GM23338 (cell line): ENCODE measurements around the gene EPAS1. TPM values are rescaled to one million over a fixed set of nuclear protein-coding genes. Genes with fewer than 3 reads are reported as not detected.

ENCODE experiments used
- ATAC-seq: fragments of 200-7000 bp; cut with Tn5 transposase; 3 replicates; pipeline ENCODE4 v1.9.1; 2020
- DNase-seq: peaks from one replicate; pipeline ENCODE4 v3.0.0-alpha.2; 2015; ENCODE audit warnings: low spot score
- H2AFZ ChIP-seq: fragments of 200-600 bp; sonication (generic); 2 replicates; pipeline ENCODE4 v1.8.0; 2016; ENCODE audit warnings: antibody characterized with exemption, mild to moderate bottlenecking, moderate library complexity
- H3F3A ChIP-seq: fragments of 200-600 bp; sonication (generic); replicated peaks from 2 replicates; pipeline ENCODE4 v1.8.0; 2017; ENCODE audit warnings: antibody characterized with exemption, mixed run types, low read depth
- H3K27ac ChIP-seq: fragments of 200-600 bp; sonication (generic); 2 replicates; pipeline ENCODE4 v1.6.1; 2016; ENCODE audit warnings: low read depth
- H3K27me3 ChIP-seq: fragments of 200-600 bp; sonication (generic); 2 replicates; pipeline ENCODE4 v1.8.0; 2016; ENCODE audit warnings: mild to moderate bottlenecking, mixed run types, moderate library complexity; ENCODE audit not compliant: insufficient read depth
- H3K36me3 ChIP-seq: fragments of 200-600 bp; sonication (generic); 2 replicates; pipeline ENCODE4 v1.8.0; 2016; ENCODE audit warnings: mild to moderate bottlenecking; ENCODE audit not compliant: insufficient read depth
- H3K4me1 ChIP-seq: fragments of 200-600 bp; sonication (generic); 2 replicates; pipeline ENCODE4 v1.8.0; 2016; ENCODE audit warnings: mild to moderate bottlenecking, moderate library complexity; ENCODE audit not compliant: insufficient read depth
- H3K4me2 ChIP-seq: fragments of 200-600 bp; sonication (generic); 2 replicates; pipeline ENCODE4 v1.7.1; 2017; ENCODE audit warnings: mixed run types
- H3K4me3 ChIP-seq: fragments of 200-600 bp; sonication (generic); 2 replicates; pipeline ENCODE4 v1.6.1; 2016; ENCODE audit warnings: mixed run types
- H3K79me2 ChIP-seq: fragments of 200-600 bp; sonication (generic); replicated peaks from 2 replicates; pipeline ENCODE4 v1.8.0; 2017; ENCODE audit warnings: mild to moderate bottlenecking; ENCODE audit not compliant: insufficient read depth
- H3K9me2 ChIP-seq: fragments of 200-600 bp; sonication (generic); 2 replicates; pipeline ENCODE4 v1.8.0; 2017; ENCODE audit not compliant: insufficient read depth
- H4K20me1 ChIP-seq: fragments of 200-600 bp; sonication (generic); replicated peaks from 2 replicates; pipeline ENCODE4 v1.8.0; 2017; ENCODE audit warnings: mild to moderate bottlenecking; ENCODE audit not compliant: insufficient read depth
- H3K27ac Mint-ChIP-seq: 2 replicates; pipeline ENCODE4 v1.8.0; 2020; ENCODE audit warnings: inconsistent platforms, mild to moderate bottlenecking, moderate library complexity, mixed read lengths
- H3K27me3 Mint-ChIP-seq: 3 replicates; pipeline ENCODE4 v1.8.0; 2022; ENCODE audit warnings: low read depth, mild to moderate bottlenecking, moderate library complexity, mixed read lengths, inconsistent platforms; ENCODE audit not compliant: insufficient read depth, poor library complexity
- H3K36me3 Mint-ChIP-seq: 3 replicates; pipeline ENCODE4 v1.8.0; 2021; ENCODE audit warnings: low read depth, mild to moderate bottlenecking, inconsistent platforms, moderate library complexity, mixed read lengths
- H3K4me1 Mint-ChIP-seq: 3 replicates; pipeline ENCODE4 v1.8.0; 2020; ENCODE audit warnings: mild to moderate bottlenecking, inconsistent platforms, mixed read lengths
- H3K4me3 Mint-ChIP-seq: 3 replicates; pipeline ENCODE4 v1.8.0; 2021; ENCODE audit warnings: moderate library complexity, mild to moderate bottlenecking, inconsistent platforms, mixed read lengths
- H3K9me3 Mint-ChIP-seq: 3 replicates; pipeline ENCODE4 v1.8.0; 2020; ENCODE audit warnings: moderate library complexity, mild to moderate bottlenecking, inconsistent platforms, mixed read lengths
- CREB1 ChIP-seq: fragments of 250-450 bp; sonication (Bioruptor Pico); IDR thresholded peaks from 2 replicates; pipeline ENCODE4 v1.5.0; 2020; ENCODE audit warnings: low read depth, mild to moderate bottlenecking, moderate library complexity
- EZH2 ChIP-seq: fragments of 200-600 bp; sonication (generic); IDR thresholded peaks from one replicate; pipeline ENCODE4 v1.8.0; 2017; ENCODE audit warnings: antibody characterized with exemption, mild to moderate bottlenecking, low read depth; ENCODE audit not compliant: unreplicated experiment
- EZH2phosphoT487 ChIP-seq: fragments of 200-600 bp; sonication (generic); IDR thresholded peaks from one replicate; pipeline ENCODE4 v1.8.1; 2018; ENCODE audit warnings: antibody characterized with exemption; ENCODE audit not compliant: unreplicated experiment
- JUNB ChIP-seq: IDR thresholded peaks from one replicate; pipeline ENCODE4 v1.6.1; 2016; ENCODE audit warnings: antibody characterized with exemption; ENCODE audit not compliant: unreplicated experiment
- NANOG ChIP-seq: IDR thresholded peaks from 2 replicates; pipeline ENCODE4 v1.6.1; 2016; ENCODE audit warnings: antibody characterized with exemption, borderline replicate concordance
- POLR2AphosphoS5 ChIP-seq: IDR thresholded peaks from 2 replicates; pipeline ENCODE4 v1.6.1; 2016; ENCODE audit warnings: antibody characterized with exemption, low read depth
- STAT1 ChIP-seq: IDR thresholded peaks from one replicate; pipeline ENCODE4 v1.6.1; 2016; ENCODE audit warnings: antibody characterized with exemption; ENCODE audit not compliant: unreplicated experiment
- ZNF114 ChIP-seq: fragments of 250-450 bp; sonication (Bioruptor Pico); IDR thresholded peaks from 2 replicates; pipeline ENCODE4 v1.5.0; 2020; ENCODE audit warnings: mild to moderate bottlenecking, moderate library complexity
- ZNF331 ChIP-seq: fragments of 250-450 bp; sonication (Bioruptor Pico); IDR thresholded peaks from 2 replicates; pipeline ENCODE4 v1.5.0; 2020; ENCODE audit warnings: low read depth, mild to moderate bottlenecking, moderate library complexity
- polyA plus RNA-seq: library from polyadenylated mRNA; unstranded; fragments of >200 nt; fragmentation: Nextera tagmentation; extraction: Ambion mirVana; gene quantifications from 2 replicates; pipeline ENCODE4 v1.2.1, GENCODE V29; 2016
- total RNA-seq: library from RNA; depleted of rRNA; stranded (reverse); fragments of >200 nt; shearing (Covaris generic); gene quantifications from 2 replicates; pipeline ENCODE4 v1.2.3, GENCODE V29; 2014
- TF ChIP-seq, protein P1 (sequence below): IDR thresholded peaks from one replicate; pipeline ENCODE4 v1.6.1; 2018; ENCODE audit warnings: antibody characterized with exemption; ENCODE audit not compliant: unreplicated experiment
- TF ChIP-seq, protein P2 (sequence below): fragments of 250-450 bp; sonication (Bioruptor Pico); IDR thresholded peaks from 2 replicates; pipeline ENCODE4 v1.5.0; 2020; ENCODE audit warnings: mild to moderate bottlenecking, moderate library complexity
- TF ChIP-seq, protein P3 (sequence below): IDR thresholded peaks from 2 replicates; pipeline ENCODE4 v1.6.1; 2016; ENCODE audit warnings: antibody characterized with exemption
- TF ChIP-seq, protein P4 (sequence below), 2 experiments: fragments of 200-600 bp in 1 of 2; sonication (generic) in 1 of 2; conservative IDR thresholded peaks; 2 replicates each; pipeline versions ENCODE4 v1.5.1 to v1.6.1; 2016 to 2017; ENCODE audit warnings: antibody characterized with exemption in 2 of 2, low read depth in 2 of 2, mild to moderate bottlenecking in 2 of 2, moderate library complexity in 1 of 2

EPAS1 gene
- total and polyA plus RNA-seq, 2 experiments from 2014 or later = 0.68 to 5.4 TPM

- Histone ChIP-seq H4K20me1 (no peaks in the 10 kb centered on the region), H3K4me1 (no peaks in the 10 kb centered on the region), H3K4me2 (no peak overlapping the region), H3K9me2 (no peaks in the 10 kb centered on the region), H3K27ac (no peak overlapping the region), H3F3A (no peaks in the 10 kb centered on the region), H3K27me3 (no peaks in the 10 kb centered on the region), H2AFZ (no peak overlapping the region), H3K36me3 (peaks cover 5% of the 10 kb centered on the region; the same call in 1 of the 2 replicates), H3K4me3 (no peak overlapping the region), H3K79me2 (no peaks in the 10 kb centered on the region)
- TF ChIP-seq, protein P1, sequence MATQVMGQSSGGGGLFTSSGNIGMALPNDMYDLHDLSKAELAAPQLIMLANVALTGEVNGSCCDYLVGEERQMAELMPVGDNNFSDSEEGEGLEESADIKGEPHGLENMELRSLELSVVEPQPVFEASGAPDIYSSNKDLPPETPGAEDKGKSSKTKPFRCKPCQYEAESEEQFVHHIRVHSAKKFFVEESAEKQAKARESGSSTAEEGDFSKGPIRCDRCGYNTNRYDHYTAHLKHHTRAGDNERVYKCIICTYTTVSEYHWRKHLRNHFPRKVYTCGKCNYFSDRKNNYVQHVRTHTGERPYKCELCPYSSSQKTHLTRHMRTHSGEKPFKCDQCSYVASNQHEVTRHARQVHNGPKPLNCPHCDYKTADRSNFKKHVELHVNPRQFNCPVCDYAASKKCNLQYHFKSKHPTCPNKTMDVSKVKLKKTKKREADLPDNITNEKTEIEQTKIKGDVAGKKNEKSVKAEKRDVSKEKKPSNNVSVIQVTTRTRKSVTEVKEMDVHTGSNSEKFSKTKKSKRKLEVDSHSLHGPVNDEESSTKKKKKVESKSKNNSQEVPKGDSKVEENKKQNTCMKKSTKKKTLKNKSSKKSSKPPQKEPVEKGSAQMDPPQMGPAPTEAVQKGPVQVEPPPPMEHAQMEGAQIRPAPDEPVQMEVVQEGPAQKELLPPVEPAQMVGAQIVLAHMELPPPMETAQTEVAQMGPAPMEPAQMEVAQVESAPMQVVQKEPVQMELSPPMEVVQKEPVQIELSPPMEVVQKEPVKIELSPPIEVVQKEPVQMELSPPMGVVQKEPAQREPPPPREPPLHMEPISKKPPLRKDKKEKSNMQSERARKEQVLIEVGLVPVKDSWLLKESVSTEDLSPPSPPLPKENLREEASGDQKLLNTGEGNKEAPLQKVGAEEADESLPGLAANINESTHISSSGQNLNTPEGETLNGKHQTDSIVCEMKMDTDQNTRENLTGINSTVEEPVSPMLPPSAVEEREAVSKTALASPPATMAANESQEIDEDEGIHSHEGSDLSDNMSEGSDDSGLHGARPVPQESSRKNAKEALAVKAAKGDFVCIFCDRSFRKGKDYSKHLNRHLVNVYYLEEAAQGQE = no peak
- TF ChIP-seq CREB1 (CRISPR knock-in tag) (no peak), JUNB (no peak), POLR2AphosphoS5 (no peak), EZH2phosphoT487 (no peak), ZNF114 (CRISPR knock-in tag) (no peak), EZH2 (no peak), ZNF331 (CRISPR knock-in tag) (no peak), STAT1 (no peak), NANOG (no peak)
- TF ChIP-seq, protein P2, sequence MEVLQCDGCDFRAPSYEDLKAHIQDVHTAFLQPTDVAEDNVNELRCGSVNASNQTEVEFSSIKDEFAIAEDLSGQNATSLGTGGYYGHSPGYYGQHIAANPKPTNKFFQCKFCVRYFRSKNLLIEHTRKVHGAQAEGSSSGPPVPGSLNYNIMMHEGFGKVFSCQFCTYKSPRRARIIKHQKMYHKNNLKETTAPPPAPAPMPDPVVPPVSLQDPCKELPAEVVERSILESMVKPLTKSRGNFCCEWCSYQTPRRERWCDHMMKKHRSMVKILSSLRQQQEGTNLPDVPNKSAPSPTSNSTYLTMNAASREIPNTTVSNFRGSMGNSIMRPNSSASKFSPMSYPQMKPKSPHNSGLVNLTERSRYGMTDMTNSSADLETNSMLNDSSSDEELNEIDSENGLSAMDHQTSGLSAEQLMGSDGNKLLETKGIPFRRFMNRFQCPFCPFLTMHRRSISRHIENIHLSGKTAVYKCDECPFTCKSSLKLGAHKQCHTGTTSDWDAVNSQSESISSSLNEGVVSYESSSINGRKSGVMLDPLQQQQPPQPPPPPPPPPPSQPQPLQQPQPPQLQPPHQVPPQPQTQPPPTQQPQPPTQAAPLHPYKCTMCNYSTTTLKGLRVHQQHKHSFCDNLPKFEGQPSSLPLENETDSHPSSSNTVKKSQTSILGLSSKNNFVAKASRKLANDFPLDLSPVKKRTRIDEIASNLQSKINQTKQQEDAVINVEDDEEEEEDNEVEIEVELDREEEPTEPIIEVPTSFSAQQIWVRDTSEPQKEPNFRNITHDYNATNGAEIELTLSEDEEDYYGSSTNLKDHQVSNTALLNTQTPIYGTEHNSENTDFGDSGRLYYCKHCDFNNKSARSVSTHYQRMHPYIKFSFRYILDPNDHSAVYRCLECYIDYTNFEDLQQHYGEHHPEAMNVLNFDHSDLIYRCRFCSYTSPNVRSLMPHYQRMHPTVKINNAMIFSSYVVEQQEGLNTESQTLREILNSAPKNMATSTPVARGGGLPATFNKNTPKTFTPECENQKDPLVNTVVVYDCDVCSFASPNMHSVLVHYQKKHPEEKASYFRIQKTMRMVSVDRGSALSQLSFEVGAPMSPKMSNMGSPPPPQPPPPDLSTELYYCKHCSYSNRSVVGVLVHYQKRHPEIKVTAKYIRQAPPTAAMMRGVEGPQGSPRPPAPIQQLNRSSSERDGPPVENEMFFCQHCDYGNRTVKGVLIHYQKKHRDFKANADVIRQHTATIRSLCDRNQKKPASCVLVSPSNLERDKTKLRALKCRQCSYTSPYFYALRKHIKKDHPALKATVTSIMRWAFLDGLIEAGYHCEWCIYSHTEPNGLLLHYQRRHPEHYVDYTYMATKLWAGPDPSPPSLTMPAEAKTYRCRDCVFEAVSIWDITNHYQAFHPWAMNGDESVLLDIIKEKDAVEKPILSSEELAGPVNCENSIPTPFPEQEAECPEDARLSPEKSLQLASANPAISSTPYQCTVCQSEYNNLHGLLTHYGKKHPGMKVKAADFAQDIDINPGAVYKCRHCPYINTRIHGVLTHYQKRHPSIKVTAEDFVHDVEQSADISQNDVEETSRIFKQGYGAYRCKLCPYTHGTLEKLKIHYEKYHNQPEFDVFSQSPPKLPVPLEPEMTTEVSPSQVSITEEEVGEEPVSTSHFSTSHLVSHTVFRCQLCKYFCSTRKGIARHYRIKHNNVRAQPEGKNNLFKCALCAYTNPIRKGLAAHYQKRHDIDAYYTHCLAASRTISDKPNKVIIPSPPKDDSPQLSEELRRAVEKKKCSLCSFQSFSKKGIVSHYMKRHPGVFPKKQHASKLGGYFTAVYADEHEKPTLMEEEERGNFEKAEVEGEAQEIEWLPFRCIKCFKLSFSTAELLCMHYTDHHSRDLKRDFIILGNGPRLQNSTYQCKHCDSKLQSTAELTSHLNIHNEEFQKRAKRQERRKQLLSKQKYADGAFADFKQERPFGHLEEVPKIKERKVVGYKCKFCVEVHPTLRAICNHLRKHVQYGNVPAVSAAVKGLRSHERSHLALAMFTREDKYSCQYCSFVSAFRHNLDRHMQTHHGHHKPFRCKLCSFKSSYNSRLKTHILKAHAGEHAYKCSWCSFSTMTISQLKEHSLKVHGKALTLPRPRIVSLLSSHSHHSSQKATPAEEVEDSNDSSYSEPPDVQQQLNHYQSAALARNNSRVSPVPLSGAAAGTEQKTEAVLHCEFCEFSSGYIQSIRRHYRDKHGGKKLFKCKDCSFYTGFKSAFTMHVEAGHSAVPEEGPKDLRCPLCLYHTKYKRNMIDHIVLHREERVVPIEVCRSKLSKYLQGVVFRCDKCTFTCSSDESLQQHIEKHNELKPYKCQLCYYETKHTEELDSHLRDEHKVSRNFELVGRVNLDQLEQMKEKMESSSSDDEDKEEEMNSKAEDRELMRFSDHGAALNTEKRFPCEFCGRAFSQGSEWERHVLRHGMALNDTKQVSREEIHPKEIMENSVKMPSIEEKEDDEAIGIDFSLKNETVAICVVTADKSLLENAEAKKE = no peak
- TF ChIP-seq, protein P3, sequence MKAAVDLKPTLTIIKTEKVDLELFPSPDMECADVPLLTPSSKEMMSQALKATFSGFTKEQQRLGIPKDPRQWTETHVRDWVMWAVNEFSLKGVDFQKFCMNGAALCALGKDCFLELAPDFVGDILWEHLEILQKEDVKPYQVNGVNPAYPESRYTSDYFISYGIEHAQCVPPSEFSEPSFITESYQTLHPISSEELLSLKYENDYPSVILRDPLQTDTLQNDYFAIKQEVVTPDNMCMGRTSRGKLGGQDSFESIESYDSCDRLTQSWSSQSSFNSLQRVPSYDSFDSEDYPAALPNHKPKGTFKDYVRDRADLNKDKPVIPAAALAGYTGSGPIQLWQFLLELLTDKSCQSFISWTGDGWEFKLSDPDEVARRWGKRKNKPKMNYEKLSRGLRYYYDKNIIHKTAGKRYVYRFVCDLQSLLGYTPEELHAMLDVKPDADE = no peak
- TF ChIP-seq, protein P4, sequence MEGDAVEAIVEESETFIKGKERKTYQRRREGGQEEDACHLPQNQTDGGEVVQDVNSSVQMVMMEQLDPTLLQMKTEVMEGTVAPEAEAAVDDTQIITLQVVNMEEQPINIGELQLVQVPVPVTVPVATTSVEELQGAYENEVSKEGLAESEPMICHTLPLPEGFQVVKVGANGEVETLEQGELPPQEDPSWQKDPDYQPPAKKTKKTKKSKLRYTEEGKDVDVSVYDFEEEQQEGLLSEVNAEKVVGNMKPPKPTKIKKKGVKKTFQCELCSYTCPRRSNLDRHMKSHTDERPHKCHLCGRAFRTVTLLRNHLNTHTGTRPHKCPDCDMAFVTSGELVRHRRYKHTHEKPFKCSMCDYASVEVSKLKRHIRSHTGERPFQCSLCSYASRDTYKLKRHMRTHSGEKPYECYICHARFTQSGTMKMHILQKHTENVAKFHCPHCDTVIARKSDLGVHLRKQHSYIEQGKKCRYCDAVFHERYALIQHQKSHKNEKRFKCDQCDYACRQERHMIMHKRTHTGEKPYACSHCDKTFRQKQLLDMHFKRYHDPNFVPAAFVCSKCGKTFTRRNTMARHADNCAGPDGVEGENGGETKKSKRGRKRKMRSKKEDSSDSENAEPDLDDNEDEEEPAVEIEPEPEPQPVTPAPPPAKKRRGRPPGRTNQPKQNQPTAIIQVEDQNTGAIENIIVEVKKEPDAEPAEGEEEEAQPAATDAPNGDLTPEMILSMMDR (conservative IDR thresholded peaks at IDR 0.05; ENCODE audit: low read depth in 2 of 2) = no peak
- ATAC-seq (no peak), DNase-seq (no peak)
- Mint-ChIP-seq H3K36me3 (no peaks in the 10 kb centered on the region), H3K27me3 (peaks cover 7% of the 10 kb centered on the region), H3K4me1 (no peaks in the 10 kb centered on the region; the same call in 2 of the 3 replicates), H3K27ac (no peak overlapping the region), H3K9me3 (no peaks in the 10 kb centered on the region), H3K4me3 (no peak overlapping the region)
Observed at GRCh38 chr2:46375566-46376125, 78.4 kb downstream of the EPAS1 start.
